HG03135 (cell line): Measurements from ENCODE around the gene RASA2.
"Not testable (repeated sequence)": the region's sequence is repeated elsewhere in the genome, so short reads cannot be mapped to it uniquely, and the experiment has no call there.

Source experiments
- ATAC-seq: cut with Tn5 transposase; IDR thresholded peaks from one replicate; pipeline ENCODE4 v1.9.1; 2021; ENCODE audit warnings: mild to moderate bottlenecking, moderate library complexity; ENCODE audit not compliant: unreplicated experiment

The RASA2 gene

GRCh38 chr3:141561426-141562034 is 74.7 kb downstream of the RASA2 start:
- no peak for ATAC-seq

GRCh38 chr3:141564241-141564640 is 77.4 kb downstream of the RASA2 start:
- ATAC-seq, result no peak

- ATAC-seq, result no peak
Observed at GRCh38 chr3:141570068-141570467, 83.2 kb downstream of the RASA2 start.

GRCh38 chr3:141575879-141576743 is 89.3 kb downstream of the RASA2 start:
- no peak for ATAC-seq

GRCh38 chr3:141576744-141577052 is 89.9 kb downstream of the RASA2 start:
- no peak for ATAC-seq

- ATAC-seq, result no peak
Observed at GRCh38 chr3:141578202-141578973, 91.6 kb downstream of the RASA2 start.

- no peak for ATAC-seq
Observed at GRCh38 chr3:141594357-141594756, 107.5 kb downstream of the RASA2 start.

- ATAC-seq, result no peak
Observed at GRCh38 chr3:141597931-141598330, 111.1 kb downstream of the RASA2 start.

GRCh38 chr3:141600331-141600730 is 113.5 kb downstream of the RASA2 start:
- no peak for ATAC-seq

GRCh38 chr3:141602706-141603105 is 115.9 kb downstream of the RASA2 start:
- ATAC-seq, result no peak

GRCh38 chr3:141603473-141604035 is 116.7 kb downstream of the RASA2 start:
- no peak for ATAC-seq

- ATAC-seq, result no peak
Observed at GRCh38 chr3:141605883-141606282, 119.1 kb downstream of the RASA2 start.

GRCh38 chr3:141608438-141608837 is 121.6 kb downstream of the RASA2 start:
- no peak for ATAC-seq

GRCh38 chr3:141610939-141611338 is 124.1 kb downstream of the RASA2 start:
- ATAC-seq, result no peak

GRCh38 chr3:141618103-141618910 is 131.5 kb downstream of the RASA2 start:
- no peak for ATAC-seq

- no peak for ATAC-seq
Observed at GRCh38 chr3:141618938-141619337, 132.1 kb downstream of the RASA2 start.

- no peak for ATAC-seq
Observed at GRCh38 chr3:141619450-141619849, 132.6 kb downstream of the RASA2 start.

- ATAC-seq, result no peak
Observed at GRCh38 chr3:141623691-141624090, 136.9 kb downstream of the RASA2 start.

GRCh38 chr3:141625506-141625905 is 138.7 kb downstream of the RASA2 start:
- ATAC-seq, result no peak

GRCh38 chr3:141628334-141628733 is 141.5 kb downstream of the RASA2 start:
- not testable (repeated sequence) for ATAC-seq
